SU-DHL-6 (cell line): ENCODE data around the gene PBX2.

ENCODE experiments used
- EZH2phosphoT487 ChIP-seq: fragments of 200-600 bp; sonication (generic), shearing (Covaris generic); conservative IDR thresholded peaks from 2 replicates; pipeline ENCODE4 v1.6.1; 2018; ENCODE audit warnings: mild to moderate bottlenecking, antibody characterized with exemption, low read length, moderate library complexity, mixed read lengths
- TF ChIP-seq, protein P1 (sequence below): fragments of 200-600 bp; sonication (generic); IDR thresholded peaks from one replicate; pipeline ENCODE4 v1.5.1; 2017; ENCODE audit warnings: antibody characterized with exemption, mild to moderate bottlenecking, low read length, moderate library complexity; ENCODE audit not compliant: insufficient read depth, poor library complexity, severe bottlenecking

DNA sequence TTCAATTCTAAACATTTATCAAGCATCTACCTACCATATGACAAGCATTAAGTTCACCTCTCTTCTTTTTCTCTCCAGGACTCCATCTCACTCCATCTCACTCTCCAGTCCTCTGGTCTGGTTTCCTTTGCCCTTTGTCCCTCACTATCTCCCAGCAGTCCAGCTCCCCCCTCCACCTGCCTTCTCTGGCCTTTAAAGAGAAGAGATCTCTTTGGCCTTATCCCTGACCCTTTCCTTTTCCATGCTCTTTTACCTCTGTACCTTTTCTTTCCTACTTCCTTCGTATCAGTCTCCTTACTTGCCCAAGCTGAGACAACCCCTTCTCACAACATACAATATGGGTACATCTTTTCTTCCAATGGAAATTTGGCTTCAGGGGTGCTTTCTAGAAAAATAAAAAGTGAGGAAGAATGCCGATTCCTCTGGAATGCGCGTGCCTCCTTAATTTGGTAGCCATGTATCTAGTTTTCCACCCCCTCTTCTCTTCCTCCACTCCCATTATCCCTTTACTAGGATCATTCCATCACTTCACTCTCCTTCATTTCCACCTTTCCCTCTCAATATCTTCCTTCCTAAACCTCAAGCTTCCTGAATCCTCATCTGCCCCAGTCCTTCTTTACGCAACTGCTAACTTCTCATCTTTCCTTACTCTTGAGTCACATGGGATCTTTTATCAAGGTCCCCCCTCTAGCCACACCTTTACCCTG is 13.4 kb downstream of the PBX2 start:
- TF ChIP-seq, protein P1, sequence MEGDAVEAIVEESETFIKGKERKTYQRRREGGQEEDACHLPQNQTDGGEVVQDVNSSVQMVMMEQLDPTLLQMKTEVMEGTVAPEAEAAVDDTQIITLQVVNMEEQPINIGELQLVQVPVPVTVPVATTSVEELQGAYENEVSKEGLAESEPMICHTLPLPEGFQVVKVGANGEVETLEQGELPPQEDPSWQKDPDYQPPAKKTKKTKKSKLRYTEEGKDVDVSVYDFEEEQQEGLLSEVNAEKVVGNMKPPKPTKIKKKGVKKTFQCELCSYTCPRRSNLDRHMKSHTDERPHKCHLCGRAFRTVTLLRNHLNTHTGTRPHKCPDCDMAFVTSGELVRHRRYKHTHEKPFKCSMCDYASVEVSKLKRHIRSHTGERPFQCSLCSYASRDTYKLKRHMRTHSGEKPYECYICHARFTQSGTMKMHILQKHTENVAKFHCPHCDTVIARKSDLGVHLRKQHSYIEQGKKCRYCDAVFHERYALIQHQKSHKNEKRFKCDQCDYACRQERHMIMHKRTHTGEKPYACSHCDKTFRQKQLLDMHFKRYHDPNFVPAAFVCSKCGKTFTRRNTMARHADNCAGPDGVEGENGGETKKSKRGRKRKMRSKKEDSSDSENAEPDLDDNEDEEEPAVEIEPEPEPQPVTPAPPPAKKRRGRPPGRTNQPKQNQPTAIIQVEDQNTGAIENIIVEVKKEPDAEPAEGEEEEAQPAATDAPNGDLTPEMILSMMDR, result no peak
- TF ChIP-seq EZH2phosphoT487, result no peak
